Measurements from ENCODE around the gene HARBI1. TPM values are rescaled to one million over a fixed set of nuclear protein-coding genes. Genes with fewer than 3 reads are reported as not detected.

HARBI1 gene
- total RNA-seq, 2 donors from 2014 or later: 6.2 to 6.4 TPM

- Mint-ChIP-seq H3K27ac (peak overlapping the region in 1 of 2 donors; percentile 65), H3K4me3 (no peak overlapping the region), H3K36me3 (peaks cover 17% of the 10 kb centered on the region), H3K27me3 (no peaks in the 10 kb centered on the region), H3K9me3 (no peaks in the 10 kb centered on the region), H3K4me1 (ENCODE audit: low read depth in 2 of 2) (peaks cover 5 to 20% of the 10 kb centered on the region in 2 donors)
- ATAC-seq: no peak
- no peak for DNase-seq (ENCODE audit: low spot score)
Observed at GRCh38 chr11:46642627-46643335, 25.8 kb upstream of the HARBI1 start.

- ATAC-seq (no peak), DNase-seq (ENCODE audit: low spot score) (no peak)
- no peaks in the 10 kb centered on the region for H3K9me3 Mint-ChIP-seq
- peaks cover 17% of the 10 kb centered on the region for H3K36me3 Mint-ChIP-seq
- H3K27me3 Mint-ChIP-seq: no peaks in the 10 kb centered on the region
- no peak overlapping the region for H3K27ac Mint-ChIP-seq
- H3K4me1 Mint-ChIP-seq (ENCODE audit: low read depth in 2 of 2): peaks cover 5 to 24% of the 10 kb centered on the region in 2 donors
- no peak overlapping the region for H3K4me3 Mint-ChIP-seq
Observed at GRCh38 chr11:46641639-46642038, 24.6 kb upstream of the HARBI1 start.

- Mint-ChIP-seq H3K27me3 (no peaks in the 10 kb centered on the region), H3K4me1 (ENCODE audit: low read depth in 2 of 2) (peaks cover 5 to 24% of the 10 kb centered on the region in 2 donors), H3K36me3 (peaks cover 17% of the 10 kb centered on the region), H3K27ac (no peak overlapping the region), H3K4me3 (no peak overlapping the region), H3K9me3 (no peaks in the 10 kb centered on the region)
- DNase-seq (ENCODE audit: low spot score): no peak
- ATAC-seq: no peak
Observed at GRCh38 chr11:46640036-46640788, 23.2 kb upstream of the HARBI1 start.

GRCh38 chr11:46639197-46639839 is 22.3 kb upstream of the HARBI1 start:
- Mint-ChIP-seq H3K36me3 (peaks cover 17% of the 10 kb centered on the region), H3K4me1 (ENCODE audit: low read depth in 2 of 2) (peaks cover 5 to 24% of the 10 kb centered on the region in 2 donors), H3K9me3 (no peaks in the 10 kb centered on the region), H3K4me3 (no peak overlapping the region), H3K27me3 (no peaks in the 10 kb centered on the region), H3K27ac (peak overlapping the region in 1 of 2 donors; percentile 10)
- ATAC-seq (no peak), DNase-seq (ENCODE audit: low spot score) (no peak)

GRCh38 chr11:46637546-46637945 is 20.5 kb upstream of the HARBI1 start:
- H3K9me3 Mint-ChIP-seq: no peaks in the 10 kb centered on the region
- DNase-seq (ENCODE audit: low spot score) (no peak), ATAC-seq (no peak)
- H3K27ac Mint-ChIP-seq: no peak overlapping the region
- H3K4me3 Mint-ChIP-seq: no peak overlapping the region
- peaks cover 12% of the 10 kb centered on the region for H3K36me3 Mint-ChIP-seq
- no peaks in the 10 kb centered on the region for H3K27me3 Mint-ChIP-seq
- peaks cover 8 to 23% of the 10 kb centered on the region in 2 donors for H3K4me1 Mint-ChIP-seq (ENCODE audit: low read depth in 2 of 2)

GRCh38 chr11:46635557-46636139 is 18.6 kb upstream of the HARBI1 start:
- no peak overlapping the region for H3K27ac Mint-ChIP-seq
- H3K4me1 Mint-ChIP-seq (ENCODE audit: low read depth in 2 of 2): peaks cover 13 to 28% of the 10 kb centered on the region in 2 donors
- H3K9me3 Mint-ChIP-seq: no peaks in the 10 kb centered on the region
- DNase-seq (ENCODE audit: low spot score) (no peak), ATAC-seq (no peak)
- peaks cover 12% of the 10 kb centered on the region for H3K36me3 Mint-ChIP-seq
- no peak overlapping the region for H3K4me3 Mint-ChIP-seq
- no peaks in the 10 kb centered on the region for H3K27me3 Mint-ChIP-seq

GRCh38 chr11:46633291-46634217 is 16.5 kb upstream of the HARBI1 start:
- no peak for ATAC-seq
- Mint-ChIP-seq H3K36me3 (peaks cover 11% of the 10 kb centered on the region), H3K27me3 (no peaks in the 10 kb centered on the region), H3K27ac (no peak overlapping the region), H3K9me3 (no peaks in the 10 kb centered on the region), H3K4me1 (ENCODE audit: low read depth in 2 of 2) (peaks cover 13 to 23% of the 10 kb centered on the region in 2 donors), H3K4me3 (no peak overlapping the region)
- no peak for DNase-seq (ENCODE audit: low spot score)

GRCh38 chr11:46632502-46632901 is 15.5 kb upstream of the HARBI1 start:
- Mint-ChIP-seq H3K4me3 (no peak overlapping the region), H3K27me3 (no peaks in the 10 kb centered on the region), H3K27ac (no peak overlapping the region), H3K4me1 (ENCODE audit: low read depth in 2 of 2) (peaks cover 13 to 18% of the 10 kb centered on the region in 2 donors), H3K36me3 (peaks cover 6% of the 10 kb centered on the region), H3K9me3 (no peaks in the 10 kb centered on the region)
- ATAC-seq (peak in 1 of 2 donors; percentile 43), DNase-seq (ENCODE audit: low spot score) (no peak)

- no peaks in the 10 kb centered on the region for H3K9me3 Mint-ChIP-seq
- H3K27ac Mint-ChIP-seq: no peak overlapping the region
- H3K36me3 Mint-ChIP-seq: peaks cover 6% of the 10 kb centered on the region
- peaks cover 13 to 16% of the 10 kb centered on the region in 2 donors for H3K4me1 Mint-ChIP-seq (ENCODE audit: low read depth in 2 of 2)
- DNase-seq (ENCODE audit: low spot score): no peak
- ATAC-seq: no peak
- H3K4me3 Mint-ChIP-seq: no peak overlapping the region
- no peaks in the 10 kb centered on the region for H3K27me3 Mint-ChIP-seq
Observed at GRCh38 chr11:46631676-46632075, 14.6 kb upstream of the HARBI1 start.

- peaks cover 13 to 21% of the 10 kb centered on the region in 2 donors for H3K4me1 Mint-ChIP-seq (ENCODE audit: low read depth in 2 of 2)
- H3K9me3 Mint-ChIP-seq: no peaks in the 10 kb centered on the region
- ATAC-seq (no peak), DNase-seq (ENCODE audit: low spot score) (no peak)
- H3K27ac Mint-ChIP-seq: no peak overlapping the region
- H3K27me3 Mint-ChIP-seq: no peaks in the 10 kb centered on the region
- no peak overlapping the region for H3K4me3 Mint-ChIP-seq
- H3K36me3 Mint-ChIP-seq: peaks cover 12% of the 10 kb centered on the region
Observed at GRCh38 chr11:46630237-46630636, 13.2 kb upstream of the HARBI1 start.

- no peaks in the 10 kb centered on the region for H3K27me3 Mint-ChIP-seq
- H3K27ac Mint-ChIP-seq: no peak overlapping the region
- ATAC-seq (no peak), DNase-seq (ENCODE audit: low spot score) (no peak)
- peaks cover 13 to 27% of the 10 kb centered on the region in 2 donors for H3K4me1 Mint-ChIP-seq (ENCODE audit: low read depth in 2 of 2)
- peaks cover 14% of the 10 kb centered on the region for H3K36me3 Mint-ChIP-seq
- no peak overlapping the region for H3K4me3 Mint-ChIP-seq
- no peaks in the 10 kb centered on the region for H3K9me3 Mint-ChIP-seq
Observed at GRCh38 chr11:46628961-46629360, 11.9 kb upstream of the HARBI1 start.

- H3K27ac Mint-ChIP-seq: peak overlapping the region in 1 of 2 donors; percentile 60
- peaks cover 13% of the 10 kb centered on the region for H3K36me3 Mint-ChIP-seq
- no peaks in the 10 kb centered on the region for H3K27me3 Mint-ChIP-seq
- no peaks in the 10 kb centered on the region for H3K9me3 Mint-ChIP-seq
- no peak overlapping the region for H3K4me3 Mint-ChIP-seq
- H3K4me1 Mint-ChIP-seq (ENCODE audit: low read depth in 2 of 2): peaks cover 9 to 20% of the 10 kb centered on the region in 2 donors
- DNase-seq (ENCODE audit: low spot score) (no peak), ATAC-seq (no peak)
Observed at GRCh38 chr11:46625406-46625805, 8.4 kb upstream of the HARBI1 start.

GRCh38 chr11:46618837-46619236 is 1.8 kb upstream of the HARBI1 start:
- H3K4me1 Mint-ChIP-seq (ENCODE audit: low read depth in 2 of 2): peaks cover 25 to 38% of the 10 kb centered on the region in 2 donors
- H3K4me3 Mint-ChIP-seq: peak overlapping the region; percentile 90
- peaks cover 6% of the 10 kb centered on the region for H3K36me3 Mint-ChIP-seq
- ATAC-seq: no peak
- no peak for DNase-seq (ENCODE audit: low spot score)
- peak overlapping the region; percentile 97 to 99 for H3K27ac Mint-ChIP-seq
- no peaks in the 10 kb centered on the region for H3K27me3 Mint-ChIP-seq
- no peaks in the 10 kb centered on the region for H3K9me3 Mint-ChIP-seq
